ENCODE measurements around the gene UROS. TPM values are rescaled to one million over a fixed set of nuclear protein-coding genes. Genes with fewer than 3 reads are reported as not detected.

Gene UROS
- total RNA-seq, 4 donors from 2014 or later, result 34.7 to 57.8 (median 39.2) TPM

GRCh38 chr10:125779403-125780327 lies 43.4 kb downstream of the UROS start:
- Histone ChIP-seq H3K27me3 (no peaks in the 10 kb centered on the region), H3K4me1 (no peaks in the 10 kb centered on the region), H3K36me3 (no peaks in the 10 kb centered on the region), H3K4me3 (no peak overlapping the region), H3K9me3 (no peaks in the 10 kb centered on the region), H3K27ac (no peak overlapping the region)
- TF ChIP-seq POLR2A (IDR thresholded peaks at IDR 0.05), result no peak
- TF ChIP-seq, protein P1, sequence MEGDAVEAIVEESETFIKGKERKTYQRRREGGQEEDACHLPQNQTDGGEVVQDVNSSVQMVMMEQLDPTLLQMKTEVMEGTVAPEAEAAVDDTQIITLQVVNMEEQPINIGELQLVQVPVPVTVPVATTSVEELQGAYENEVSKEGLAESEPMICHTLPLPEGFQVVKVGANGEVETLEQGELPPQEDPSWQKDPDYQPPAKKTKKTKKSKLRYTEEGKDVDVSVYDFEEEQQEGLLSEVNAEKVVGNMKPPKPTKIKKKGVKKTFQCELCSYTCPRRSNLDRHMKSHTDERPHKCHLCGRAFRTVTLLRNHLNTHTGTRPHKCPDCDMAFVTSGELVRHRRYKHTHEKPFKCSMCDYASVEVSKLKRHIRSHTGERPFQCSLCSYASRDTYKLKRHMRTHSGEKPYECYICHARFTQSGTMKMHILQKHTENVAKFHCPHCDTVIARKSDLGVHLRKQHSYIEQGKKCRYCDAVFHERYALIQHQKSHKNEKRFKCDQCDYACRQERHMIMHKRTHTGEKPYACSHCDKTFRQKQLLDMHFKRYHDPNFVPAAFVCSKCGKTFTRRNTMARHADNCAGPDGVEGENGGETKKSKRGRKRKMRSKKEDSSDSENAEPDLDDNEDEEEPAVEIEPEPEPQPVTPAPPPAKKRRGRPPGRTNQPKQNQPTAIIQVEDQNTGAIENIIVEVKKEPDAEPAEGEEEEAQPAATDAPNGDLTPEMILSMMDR (IDR thresholded peaks at IDR 0.05), result no peak
- no peak for DNase-seq

GRCh38 chr10:125778556-125778955 lies 44.5 kb downstream of the UROS start:
- Histone ChIP-seq H3K27me3 (no peaks in the 10 kb centered on the region), H3K36me3 (no peaks in the 10 kb centered on the region), H3K9me3 (no peaks in the 10 kb centered on the region), H3K4me3 (no peak overlapping the region), H3K27ac (no peak overlapping the region), H3K4me1 (no peaks in the 10 kb centered on the region)
- no peak for TF ChIP-seq POLR2A (IDR thresholded peaks at IDR 0.05)
- TF ChIP-seq, protein P1 (IDR thresholded peaks at IDR 0.05), result no peak
- DNase-seq, result no peak

GRCh38 chr10:125777806-125778205 lies 45.3 kb downstream of the UROS start:
- TF ChIP-seq, protein P1 (IDR thresholded peaks at IDR 0.05), result no peak
- TF ChIP-seq POLR2A (IDR thresholded peaks at IDR 0.05), result no peak
- no peak overlapping the region for H3K4me3 ChIP-seq
- no peak for DNase-seq

GRCh38 chr10:125775491-125776106 lies 47.5 kb downstream of the UROS start, which contains the start of gene MMP21:
TSS of gene MMP21 (minus strand) at chr10:125775821. CDS start at chr10:125775821, 0 bp downstream.
- H3K27me3 ChIP-seq, result no peaks in the 10 kb centered on the region
- H3K27ac ChIP-seq, result no peak within 1 kb of the TSS
- H3K36me3 ChIP-seq, result no peaks in the 10 kb centered on the region
- no peak for DNase-seq
- TF ChIP-seq POLR2A (IDR thresholded peaks at IDR 0.05), result no peak
- TF ChIP-seq, protein P1 (IDR thresholded peaks at IDR 0.05), result no peak
- H3K4me1 ChIP-seq, result no peaks in the 10 kb centered on the region
- no peaks in the 10 kb centered on the region for H3K9me3 ChIP-seq
- H3K4me3 ChIP-seq, result no peak within 1 kb of the TSS

More at GRCh38 chr10:125777806-125778205, 45.3 kb downstream of the UROS start:
- Histone ChIP-seq H3K27me3 (no peaks in the 10 kb centered on the region), H3K9me3 (no peaks in the 10 kb centered on the region), H3K36me3 (no peaks in the 10 kb centered on the region), H3K27ac (no peak overlapping the region), H3K4me1 (no peaks in the 10 kb centered on the region)

DNA sequence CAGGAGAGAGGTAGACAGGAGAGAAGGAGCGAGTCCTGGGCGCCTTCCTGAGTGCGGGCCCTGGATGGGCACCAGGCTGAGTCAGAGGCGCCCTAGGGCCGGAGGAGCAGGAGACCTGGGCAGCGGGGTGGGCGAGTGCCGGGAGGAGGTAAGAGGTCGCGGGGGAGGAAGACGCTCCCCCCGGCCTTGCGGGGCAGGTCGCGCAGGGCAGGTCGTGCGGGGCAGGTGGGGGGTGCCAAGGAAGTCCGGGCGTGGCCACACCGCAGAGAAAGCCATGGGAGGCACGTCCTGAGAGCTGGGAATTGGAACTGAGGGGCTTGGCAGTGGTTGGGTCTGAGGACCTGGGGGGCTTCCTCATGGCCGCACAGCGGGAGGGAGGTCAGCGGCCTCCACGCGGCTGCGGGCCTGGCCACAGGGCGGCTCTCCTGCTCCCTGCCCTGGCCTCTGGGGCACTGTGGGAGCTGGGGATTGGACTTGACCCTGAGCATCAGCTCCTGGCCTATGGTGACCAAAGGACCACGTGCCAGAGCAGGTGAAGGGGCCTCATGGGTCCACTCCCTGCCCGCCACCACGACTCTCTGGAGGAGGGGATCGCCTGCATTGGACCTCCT lies 48.4 kb downstream of the UROS start:
- H3K4me3 ChIP-seq, result no peak overlapping the region
- TF ChIP-seq, protein P1 (IDR thresholded peaks at IDR 0.05), result no peak
- no peak for TF ChIP-seq POLR2A (IDR thresholded peaks at IDR 0.05)
- no peaks in the 10 kb centered on the region for H3K4me1 ChIP-seq
- H3K36me3 ChIP-seq, result no peaks in the 10 kb centered on the region
- no peaks in the 10 kb centered on the region for H3K27me3 ChIP-seq
- no peaks in the 10 kb centered on the region for H3K9me3 ChIP-seq
- H3K27ac ChIP-seq, result no peak overlapping the region
- no peak for DNase-seq
